Urinary bladder (tissue), 4 donors: ENCODE data around the gene GNAO1. TPM values are rescaled to one million over a fixed set of nuclear protein-coding genes. Genes with fewer than 3 reads are reported as not detected.

Experiments
- DNase-seq: peaks from one replicate; pipeline ENCODE4 v3.0.0-alpha.2; 2015; ENCODE audit errors: extremely low spot score
- H3K27ac ChIP-seq: one replicate; pipeline ENCODE4 v1.5.1; 2013; ENCODE audit warnings: low read depth, mild to moderate bottlenecking, moderate library complexity
- H3K36me3 ChIP-seq: one replicate; pipeline ENCODE4 v1.6.1; 2013; ENCODE audit warnings: mild to moderate bottlenecking, moderate library complexity; ENCODE audit not compliant: insufficient read depth
- H3K4me1 ChIP-seq: one replicate; pipeline ENCODE4 v1.6.1; 2013; ENCODE audit warnings: mild to moderate bottlenecking, moderate library complexity; ENCODE audit not compliant: insufficient read depth
- H3K4me3 ChIP-seq: one replicate; pipeline ENCODE4 v1.5.1; 2013; ENCODE audit warnings: low read depth, low read length
- WGBS: extraction: QIAGEN DNeasy Blood & Tissue Kit; methylation state at CpG from one replicate; pipeline ENCODE4 v1.1.7; 2013; 5-methylcytosine and 5-hydroxymethylcytosine counted together
- polyA plus RNA-seq: library from polyadenylated mRNA; stranded (reverse); fragments of 200-250 nt; gene quantifications from one replicate; pipeline ENCODE4 v1.2.3, GENCODE V29; 2013
- total RNA-seq: library from RNA; depleted of rRNA; stranded (reverse); fragments of >200 nt; gene quantifications from one replicate; pipeline ENCODE4 v1.2.3, GENCODE V29; 2014
- donor health status: healthy with polysubstance abuse.
- donor health status: healthy.

GNAO1 gene
- total and polyA plus RNA-seq, 2 donors, result 4.7 to 31.1 TPM

- Histone ChIP-seq H3K4me3 (no peak overlapping the region), H3K27ac (no peak overlapping the region), H3K36me3 (no peaks in the 10 kb centered on the region), H3K4me1 (no peaks in the 10 kb centered on the region)
- DNase-seq, result no peak
- 96% methylated on average over 17 of the region's 17 CpGs for WGBS
Measured at GRCh38 chr16:56339431-56340195, 148.3 kb downstream of the GNAO1 start.

- WGBS, result 93% methylated on average over 23 of the region's 23 CpGs
- H3K4me1 ChIP-seq, result no peaks in the 10 kb centered on the region
- H3K27ac ChIP-seq, result no peak overlapping the region
- no peak overlapping the region for H3K4me3 ChIP-seq
- H3K36me3 ChIP-seq, result no peaks in the 10 kb centered on the region
- no peak for DNase-seq
Measured at GRCh38 chr16:56340416-56340815, 149.1 kb downstream of the GNAO1 start.

GRCh38 chr16:56340864-56341365, 149.6 kb downstream of the GNAO1 start:
- Histone ChIP-seq H3K4me3 (no peak overlapping the region), H3K27ac (no peak overlapping the region), H3K4me1 (no peaks in the 10 kb centered on the region), H3K36me3 (no peaks in the 10 kb centered on the region)
- no peak for DNase-seq
- WGBS, result 81% methylated on average over 17 of the region's 17 CpGs

- H3K4me3 ChIP-seq, result no peak overlapping the region
- no peaks in the 10 kb centered on the region for H3K4me1 ChIP-seq
- DNase-seq, result no peak
- H3K36me3 ChIP-seq, result no peaks in the 10 kb centered on the region
- WGBS, result 76% methylated on average over 9 of the region's 9 CpGs
- H3K27ac ChIP-seq, result no peak overlapping the region
Measured at GRCh38 chr16:56341656-56342399, 150.5 kb downstream of the GNAO1 start.

- WGBS, result 91% methylated on average over 27 of the region's 27 CpGs
Measured at GRCh38 chr16:56343661-56344517, 152.6 kb downstream of the GNAO1 start.

GRCh38 chr16:56344518-56345405, 153.5 kb downstream of the GNAO1 start:
- no peaks in the 10 kb centered on the region for H3K4me1 ChIP-seq
- no peak overlapping the region for H3K4me3 ChIP-seq
- 77% methylated on average over 18 of the region's 18 CpGs for WGBS
- H3K36me3 ChIP-seq, result no peaks in the 10 kb centered on the region
- no peak overlapping the region for H3K27ac ChIP-seq
- DNase-seq, result no peak

More at GRCh38 chr16:56343661-56344517, 152.6 kb downstream of the GNAO1 start:
- Histone ChIP-seq H3K27ac (no peak overlapping the region), H3K4me3 (no peak overlapping the region), H3K36me3 (no peaks in the 10 kb centered on the region), H3K4me1 (no peaks in the 10 kb centered on the region)
- DNase-seq, result no peak

GRCh38 chr16:56345406-56346050, 154.2 kb downstream of the GNAO1 start:
- Histone ChIP-seq H3K4me1 (no peaks in the 10 kb centered on the region), H3K27ac (no peak overlapping the region), H3K4me3 (no peak overlapping the region), H3K36me3 (no peaks in the 10 kb centered on the region)
- no peak for DNase-seq
- 90% methylated on average over 13 of the region's 13 CpGs for WGBS

- H3K4me1 ChIP-seq, result no peaks in the 10 kb centered on the region
- no peaks in the 10 kb centered on the region for H3K36me3 ChIP-seq
- WGBS, result 95% methylated on average over 15 of the region's 15 CpGs
- no peak overlapping the region for H3K4me3 ChIP-seq
- no peak for DNase-seq
- H3K27ac ChIP-seq, result no peak overlapping the region
Measured at GRCh38 chr16:56346131-56346890, 155.0 kb downstream of the GNAO1 start.

- Histone ChIP-seq H3K4me1 (no peaks in the 10 kb centered on the region), H3K27ac (no peak overlapping the region), H3K36me3 (no peaks in the 10 kb centered on the region), H3K4me3 (no peak overlapping the region)
- WGBS, result 91% methylated on average over 8 of the region's 8 CpGs
- no peak for DNase-seq
Measured at GRCh38 chr16:56347166-56347565, 155.9 kb downstream of the GNAO1 start.

GRCh38 chr16:56347670-56348069, 156.4 kb downstream of the GNAO1 start:
- WGBS, result 79% methylated on average over 11 of the region's 11 CpGs

GRCh38 chr16:56348168-56349085, 157.1 kb downstream of the GNAO1 start:
- no peak overlapping the region for H3K27ac ChIP-seq
- H3K4me1 ChIP-seq, result no peaks in the 10 kb centered on the region
- no peaks in the 10 kb centered on the region for H3K36me3 ChIP-seq
- no peak for DNase-seq
- no peak overlapping the region for H3K4me3 ChIP-seq
- 89% methylated on average over 25 of the region's 25 CpGs for WGBS

More at GRCh38 chr16:56347670-56348069, 156.4 kb downstream of the GNAO1 start:
- DNase-seq, result no peak
- Histone ChIP-seq H3K4me3 (no peak overlapping the region), H3K36me3 (no peaks in the 10 kb centered on the region), H3K27ac (no peak overlapping the region), H3K4me1 (no peaks in the 10 kb centered on the region)
